NB4 (cell line): ENCODE data around the gene ARMC9.

Experiments used
- CTCF ChIP-seq: IDR thresholded peaks from one replicate; pipeline ENCODE4 v1.5.1; 2012; ENCODE audit warnings: low read depth, low read length
- MYC ChIP-seq: IDR thresholded peaks from 2 replicates; pipeline ENCODE4 v1.6.1; 2011; ENCODE audit warnings: low read depth, low read length
- POLR2A ChIP-seq: IDR thresholded peaks from 2 replicates; pipeline ENCODE4 v1.6.1; 2011; ENCODE audit warnings: mild to moderate bottlenecking; ENCODE audit not compliant: insufficient read length; ENCODE audit errors: extremely low read depth
- TF ChIP-seq, protein P1 (sequence below): IDR thresholded peaks from 2 replicates; pipeline ENCODE4 v1.6.1; 2011; ENCODE audit warnings: low read depth, low read length

DNA sequence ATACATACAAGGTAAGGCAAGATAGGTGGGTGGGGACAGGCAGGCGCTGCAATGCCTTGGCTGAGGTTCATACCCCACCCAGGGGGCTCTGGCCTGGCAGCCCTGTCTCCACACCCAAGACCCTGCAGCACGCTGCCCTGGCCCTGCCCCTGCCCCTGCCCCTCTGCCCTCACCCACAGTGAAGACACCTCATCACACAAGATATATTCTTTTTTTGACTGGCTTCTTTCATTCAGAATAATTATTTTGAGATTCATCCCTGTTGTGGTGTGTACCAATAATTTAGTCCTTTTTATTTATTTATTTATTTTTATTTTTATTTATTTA is 185.6 kb downstream of the ARMC9 start:
- TF ChIP-seq, protein P1, sequence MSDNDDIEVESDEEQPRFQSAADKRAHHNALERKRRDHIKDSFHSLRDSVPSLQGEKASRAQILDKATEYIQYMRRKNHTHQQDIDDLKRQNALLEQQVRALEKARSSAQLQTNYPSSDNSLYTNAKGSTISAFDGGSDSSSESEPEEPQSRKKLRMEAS = no peak
- TF ChIP-seq POLR2A = no peak
- no peak for TF ChIP-seq CTCF
- no peak for TF ChIP-seq MYC
